GM15510 (cell line): Measurements from ENCODE around the gene TIPARP.

ENCODE experiments used
- POLR2A ChIP-seq: IDR thresholded peaks from 3 replicates; pipeline ENCODE4 v1.6.1; 2011; ENCODE audit warnings: borderline replicate concordance; ENCODE audit not compliant: insufficient read length; ENCODE audit errors: extremely low read depth

TIPARP gene

GRCh38 chr3:156664011-156664830 lies 10.2 kb upstream of the TIPARP start:
- TF ChIP-seq POLR2A: no peak

DNA sequence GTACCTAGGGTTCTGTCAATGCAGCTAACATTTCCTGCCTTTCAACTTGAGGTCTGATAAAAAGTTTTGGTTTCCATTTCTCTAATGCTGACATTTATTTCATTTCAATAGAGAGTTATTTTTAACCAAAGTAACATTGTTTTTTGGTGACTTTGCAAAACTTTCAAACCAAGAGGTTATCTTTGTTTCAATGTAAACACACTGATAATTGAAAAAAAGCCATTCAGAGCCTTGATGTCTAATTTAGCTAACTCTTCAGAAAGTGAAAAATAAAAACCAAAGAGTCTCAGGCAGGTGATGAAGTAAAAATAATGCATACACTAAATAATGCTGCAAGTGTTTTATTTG lies 9.6 kb upstream of the TIPARP start:
- no peak for TF ChIP-seq POLR2A

- TF ChIP-seq POLR2A: no peak
Measured at GRCh38 chr3:156665291-156665690, 9.1 kb upstream of the TIPARP start.

DNA sequence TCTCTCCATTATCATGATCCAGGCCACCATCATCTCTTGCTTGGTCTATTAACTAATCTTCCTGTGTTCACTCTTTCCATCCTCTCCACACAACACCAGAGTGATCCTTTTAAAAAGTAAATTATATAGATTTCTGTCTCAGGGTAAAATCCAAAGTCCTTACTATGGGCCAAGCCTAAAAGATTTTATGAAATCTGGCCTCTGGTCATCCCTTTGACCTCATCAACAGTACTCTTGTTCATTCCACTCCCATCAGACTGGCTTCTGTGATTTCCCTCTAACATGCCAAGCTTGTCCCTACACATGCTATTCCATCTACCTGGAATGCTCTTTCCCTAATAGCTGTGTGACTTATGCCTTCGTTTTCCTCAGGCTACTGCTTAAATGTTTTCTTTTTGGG lies 8.3 kb upstream of the TIPARP start:
- TF ChIP-seq POLR2A: no peak

GRCh38 chr3:156668073-156668763 lies 6.2 kb upstream of the TIPARP start:
- no peak for TF ChIP-seq POLR2A

- TF ChIP-seq POLR2A: no peak
Measured at GRCh38 chr3:156670077-156670476, 4.3 kb upstream of the TIPARP start.

DNA sequence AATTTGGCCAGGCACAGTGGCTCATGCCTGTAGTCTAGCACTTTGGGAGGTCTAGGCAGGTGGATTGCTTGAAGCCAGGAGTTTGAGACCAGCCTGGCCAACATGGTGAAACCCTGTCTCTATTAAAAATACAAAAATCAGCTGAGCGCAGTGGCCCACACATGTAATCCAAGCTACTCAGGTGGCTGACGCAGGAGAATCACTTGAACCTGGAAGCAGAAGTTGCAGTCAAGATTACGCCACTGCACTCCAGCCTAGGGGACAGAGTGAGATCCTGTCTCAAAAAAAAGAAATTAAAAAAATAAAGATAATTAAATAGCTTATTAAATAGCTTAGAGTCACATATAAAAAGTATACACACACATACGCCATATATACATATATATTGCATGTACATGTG lies 3.7 kb upstream of the TIPARP start:
- TF ChIP-seq POLR2A: no peak

- no peak for TF ChIP-seq POLR2A
Measured at GRCh38 chr3:156673732-156674045, 701 bp upstream of the TIPARP start.

DNA sequence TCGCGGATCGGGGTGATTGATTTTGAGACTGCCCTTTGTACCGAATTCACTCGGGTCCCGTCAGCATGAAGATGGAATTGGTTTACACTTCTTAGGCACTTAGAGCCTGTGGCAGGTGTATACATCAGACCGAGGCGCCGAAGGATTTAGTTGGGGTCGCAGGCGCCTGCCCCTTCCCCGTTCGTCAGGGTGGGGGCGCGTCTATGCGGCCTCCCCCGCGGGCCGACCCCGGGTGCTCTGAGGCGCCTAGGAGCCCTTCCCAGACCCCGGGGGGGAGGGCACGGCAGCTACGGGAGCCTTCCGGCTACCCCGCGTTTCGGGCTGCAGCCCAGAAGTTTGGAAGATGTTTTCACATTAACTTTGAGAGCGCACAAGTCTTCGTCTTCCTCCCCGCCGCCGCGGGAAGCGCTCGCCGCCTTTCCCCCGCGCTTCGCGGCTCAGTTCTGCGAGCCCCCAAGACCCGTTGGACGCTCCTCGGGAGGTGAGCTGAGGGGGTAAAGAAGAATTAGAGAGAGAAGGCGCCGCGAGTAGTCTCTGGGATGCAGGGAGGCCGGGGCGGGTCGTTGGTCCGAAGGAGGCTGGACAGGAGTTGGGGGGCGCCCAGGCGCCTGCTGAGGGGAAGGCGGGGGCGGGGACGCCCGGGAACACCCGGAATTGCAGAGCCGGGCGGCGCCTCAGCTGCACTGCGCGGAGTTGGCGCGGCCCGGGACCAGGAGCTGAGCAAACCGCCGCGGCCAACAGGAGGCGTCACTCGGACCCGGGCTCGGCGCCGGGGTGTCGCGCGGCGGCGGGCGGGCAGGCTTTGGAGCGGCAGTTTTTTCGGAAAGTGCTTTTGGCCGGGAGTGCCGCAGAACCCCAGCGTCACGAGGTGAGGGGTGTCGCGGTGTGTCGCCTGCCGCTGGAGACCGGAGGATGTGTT lies 780 bp downstream of the TIPARP start:
- no peak for TF ChIP-seq POLR2A

DNA sequence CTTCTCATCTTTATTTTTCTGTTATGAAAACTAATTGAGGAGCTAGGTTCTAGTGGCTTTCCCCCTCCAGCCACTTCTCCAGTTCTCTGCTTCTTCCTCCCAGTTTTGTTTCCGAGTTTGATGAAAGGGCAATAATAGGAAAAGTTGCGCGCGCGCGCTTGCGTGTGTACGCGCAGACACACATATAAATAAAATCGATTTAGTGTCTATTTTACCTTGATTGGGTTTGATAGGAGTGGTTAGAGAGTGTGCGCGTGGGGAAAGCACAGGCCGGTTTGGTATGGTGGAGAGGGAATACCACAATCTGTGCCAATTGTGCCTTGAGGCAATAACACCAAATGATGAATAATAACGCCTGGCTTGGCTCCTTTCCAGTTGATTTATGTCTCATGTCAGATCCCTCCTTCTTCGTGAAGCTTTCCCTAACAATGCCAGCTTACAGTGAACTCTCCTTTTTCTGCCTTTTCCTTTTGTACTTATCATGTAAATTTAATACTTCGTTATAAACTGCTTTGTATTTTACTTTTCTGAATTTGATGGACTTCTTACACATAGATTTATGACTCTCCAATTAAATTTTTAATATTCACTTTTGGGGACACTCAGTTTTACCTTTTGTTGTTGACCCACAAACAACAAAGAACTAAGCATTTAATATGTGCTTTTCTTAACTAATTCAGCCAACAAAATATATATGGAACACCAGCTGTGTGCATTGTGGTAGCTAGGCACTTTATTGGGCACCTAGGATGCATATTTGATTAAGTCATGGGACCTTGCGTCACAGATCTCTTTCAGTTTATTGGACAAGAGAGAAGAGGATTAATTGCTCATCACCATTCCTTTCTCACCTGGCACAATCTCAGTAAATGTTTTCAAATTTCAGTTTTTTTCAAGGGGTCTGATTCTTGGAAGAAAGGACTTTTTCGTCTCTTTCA lies 1.7 kb downstream of the TIPARP start:
- no peak for TF ChIP-seq POLR2A

- no peak for TF ChIP-seq POLR2A
Measured at GRCh38 chr3:156676768-156677479, 2.5 kb downstream of the TIPARP start.

DNA sequence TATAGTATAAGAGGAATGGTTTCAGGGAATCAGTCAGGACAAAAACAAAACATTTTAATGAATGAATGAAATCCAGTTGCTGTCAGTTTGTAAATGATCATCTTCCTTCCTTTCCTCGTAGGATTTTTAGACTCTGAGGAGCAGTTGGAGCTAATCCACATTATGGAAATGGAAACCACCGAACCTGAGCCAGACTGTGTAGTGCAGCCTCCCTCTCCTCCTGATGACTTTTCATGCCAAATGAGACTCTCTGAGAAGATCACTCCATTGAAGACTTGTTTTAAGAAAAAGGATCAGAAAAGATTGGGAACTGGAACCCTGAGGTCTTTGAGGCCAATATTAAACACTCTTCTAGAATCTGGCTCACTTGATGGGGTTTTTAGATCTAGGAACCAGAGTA lies 3.1 kb downstream of the TIPARP start:
- no peak for TF ChIP-seq POLR2A

- no peak for TF ChIP-seq POLR2A
Measured at GRCh38 chr3:156678197-156678596, 3.8 kb downstream of the TIPARP start.

GRCh38 chr3:156680243-156680914 lies 6.0 kb downstream of the TIPARP start:
- no peak for TF ChIP-seq POLR2A

DNA sequence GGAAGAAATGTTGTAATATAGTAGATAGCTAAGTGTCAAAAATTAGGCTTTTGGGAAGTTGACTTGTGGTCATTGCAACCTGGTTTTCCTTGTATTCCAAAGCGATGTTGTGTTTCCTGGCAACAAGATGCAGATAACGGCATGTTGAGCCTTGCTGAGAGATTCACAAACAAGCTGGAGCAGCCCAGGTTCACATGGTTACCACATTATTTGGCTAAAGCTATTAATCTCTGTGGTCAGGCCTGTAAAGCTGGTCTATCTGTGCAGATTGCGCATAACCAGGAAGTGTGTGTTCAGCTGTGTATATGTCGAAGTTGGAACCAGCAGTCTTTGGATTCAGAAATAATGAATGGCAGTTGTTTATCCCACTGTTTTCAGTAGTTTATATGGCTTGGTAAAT lies 6.6 kb downstream of the TIPARP start:
- TF ChIP-seq POLR2A: no peak
